Kidney epithelial cell (primary cell): ENCODE results near the gene HYCC1. TPM values are rescaled to one million over a fixed set of nuclear protein-coding genes. Genes with fewer than 3 reads are reported as not detected.

ENCODE experiments used
- DNase-seq: peaks from one replicate; pipeline ENCODE4 v3.0.0-alpha.2; 2010; ENCODE audit warnings: low read depth
- H3K27me3 ChIP-seq: 2 replicates; pipeline ENCODE4 v1.6.0; 2011; ENCODE audit warnings: low read length; ENCODE audit not compliant: control insufficient read depth, insufficient read depth
- H3K36me3 ChIP-seq: 2 replicates; pipeline ENCODE4 v1.5.1; 2011; ENCODE audit warnings: low read length; ENCODE audit not compliant: control insufficient read depth, insufficient read depth
- H3K4me3 ChIP-seq: 2 replicates; pipeline ENCODE4 v1.5.1; 2011; ENCODE audit warnings: low read depth, mild to moderate bottlenecking, control low read depth, low read length
- CTCF ChIP-seq: IDR thresholded peaks from 2 replicates; pipeline ENCODE4 v1.5.1; 2011; ENCODE audit warnings: mild to moderate bottlenecking, moderate library complexity, low read length, control low read depth, inconsistent platforms; ENCODE audit not compliant: insufficient read depth, poor library complexity, severe bottlenecking
- total RNA-seq: library from RNA; depleted of rRNA; stranded (reverse); fragments of >200 nt; gene quantifications from 2 replicates; pipeline ENCODE4 v1.2.3, GENCODE V29; 2015

HYCC1 gene
- total RNA-seq, 1 donor from 2014 or later: 29.9 TPM

- Histone ChIP-seq H3K36me3 (no peaks in the 10 kb centered on the region), H3K4me3 (no peak overlapping the region), H3K27me3 (no peaks in the 10 kb centered on the region)
- no peak for TF ChIP-seq CTCF
- DNase-seq: peak; percentile 32
Measured at GRCh38 chr7:22990588-22990949, 23.4 kb downstream of the HYCC1 start.

- no peak for DNase-seq
- no peak for TF ChIP-seq CTCF
- no peaks in the 10 kb centered on the region for H3K36me3 ChIP-seq
- no peak overlapping the region for H3K4me3 ChIP-seq
- H3K27me3 ChIP-seq: no peaks in the 10 kb centered on the region
Measured at GRCh38 chr7:22989643-22990587, 24.0 kb downstream of the HYCC1 start.

GRCh38 chr7:22985436-22985835, 28.5 kb downstream of the HYCC1 start:
- Histone ChIP-seq H3K4me3 (no peak overlapping the region), H3K36me3 (no peaks in the 10 kb centered on the region), H3K27me3 (no peaks in the 10 kb centered on the region)
- no peak for TF ChIP-seq CTCF
- DNase-seq: no peak

GRCh38 chr7:22983257-22983855, 30.6 kb downstream of the HYCC1 start:
- DNase-seq: no peak
- TF ChIP-seq CTCF: no peak
- no peaks in the 10 kb centered on the region for H3K27me3 ChIP-seq
- H3K36me3 ChIP-seq: no peaks in the 10 kb centered on the region
- H3K4me3 ChIP-seq: no peak overlapping the region

GRCh38 chr7:22980422-22980821, 33.5 kb downstream of the HYCC1 start:
- no peaks in the 10 kb centered on the region for H3K27me3 ChIP-seq
- no peak overlapping the region for H3K4me3 ChIP-seq
- TF ChIP-seq CTCF: no peak
- peak; percentile 16 for DNase-seq
- H3K36me3 ChIP-seq: no peaks in the 10 kb centered on the region
